Parathyroid adenoma (tissue), 2 donors: Measurements from ENCODE around the gene METTL9.
A peak's percentile ranks its signal among the peaks of the same experiment; 100 is the strongest.
"Not testable (repeated sequence)": the region's sequence is repeated elsewhere in the genome, so short reads cannot be mapped to it uniquely, and the experiment has no call there.

Experiments used
- H2AFZ ChIP-seq: fragments of 300-600 bp; sonication (generic); one replicate; pipeline ENCODE4 v1.7.0; 2017; ENCODE audit warnings: antibody characterized with exemption, mild to moderate bottlenecking
- H3K27ac ChIP-seq: fragments of 300-600 bp; sonication (generic); one replicate; pipeline ENCODE4 v1.7.0; 2017
- H3K27me3 ChIP-seq: fragments of 300-600 bp; sonication (generic); one replicate; pipeline ENCODE4 v1.7.0; 2017; ENCODE audit warnings: low read length; ENCODE audit not compliant: control insufficient read depth, insufficient read depth
- H3K36me3 ChIP-seq: fragments of 300-600 bp; sonication (generic); one replicate; pipeline ENCODE4 v1.7.0; 2017; ENCODE audit warnings: low read length; ENCODE audit not compliant: control insufficient read depth, insufficient read depth
- H3K4me1 ChIP-seq: fragments of 300-600 bp; sonication (generic); one replicate; pipeline ENCODE4 v1.7.0; 2017; ENCODE audit warnings: control low read depth
- H3K4me2 ChIP-seq: fragments of 300-600 bp; sonication (generic); one replicate; pipeline ENCODE4 v1.7.0; 2017; ENCODE audit warnings: low read length
- H3K4me3 ChIP-seq: fragments of 300-600 bp; sonication (generic); one replicate; pipeline ENCODE4 v1.7.0; 2017; ENCODE audit warnings: low read depth, low read length
- H3K79me2 ChIP-seq: fragments of 300-600 bp; sonication (generic); one replicate; pipeline ENCODE4 v1.7.0; 2017; ENCODE audit warnings: control low read depth
- H3K9ac ChIP-seq: fragments of 300-600 bp; sonication (generic); one replicate; pipeline ENCODE4 v1.7.0; 2017; ENCODE audit warnings: mild to moderate bottlenecking
- H3K9me3 ChIP-seq: fragments of 300-600 bp; sonication (generic); one replicate; pipeline ENCODE4 v1.7.0; 2017; ENCODE audit warnings: low read length; ENCODE audit not compliant: control insufficient read depth
- CTCF ChIP-seq: fragments of 300-600 bp; sonication (generic); IDR thresholded peaks from one replicate; pipeline ENCODE4 v1.7.0; 2017; ENCODE audit warnings: antibody characterized with exemption, mild to moderate bottlenecking
- donor health status: primary hyperparathyroidism.

Gene METTL9

GRCh38 chr16:21646091-21646490 lies 46.7 kb downstream of the METTL9 start:
- Histone ChIP-seq H3K4me2 (no peak overlapping the region), H3K27ac (peak overlapping the region; percentile 9), H3K27me3 (no peaks in the 10 kb centered on the region), H2AFZ (no peak overlapping the region), H3K4me3 (no peak overlapping the region), H3K4me1 (no peaks in the 10 kb centered on the region), H3K9ac (no peak overlapping the region), H3K79me2 (peaks cover 15% of the 10 kb centered on the region), H3K9me3 (no peaks in the 10 kb centered on the region), H3K36me3 (no peaks in the 10 kb centered on the region)
- TF ChIP-seq CTCF, result no peak

- H3K27me3 ChIP-seq, result no peaks in the 10 kb centered on the region
- peaks cover 18% of the 10 kb centered on the region for H3K79me2 ChIP-seq
- H3K27ac ChIP-seq, result no peak overlapping the region
- no peak overlapping the region for H3K9ac ChIP-seq
- no peak for TF ChIP-seq CTCF
- no peak overlapping the region for H3K4me2 ChIP-seq
- no peak overlapping the region for H2AFZ ChIP-seq
- no peaks in the 10 kb centered on the region for H3K4me1 ChIP-seq
- H3K4me3 ChIP-seq, result no peak overlapping the region
- no peaks in the 10 kb centered on the region for H3K9me3 ChIP-seq
- H3K36me3 ChIP-seq, result no peaks in the 10 kb centered on the region
Observed at GRCh38 chr16:21646721-21647561, 47.6 kb downstream of the METTL9 start.

- no peaks in the 10 kb centered on the region for H3K27me3 ChIP-seq
- no peak overlapping the region for H3K4me3 ChIP-seq
- no peak overlapping the region for H2AFZ ChIP-seq
- H3K9me3 ChIP-seq, result no peaks in the 10 kb centered on the region
- H3K79me2 ChIP-seq, result peaks cover 21% of the 10 kb centered on the region
- TF ChIP-seq CTCF, result no peak
- no peak overlapping the region for H3K4me2 ChIP-seq
- no peaks in the 10 kb centered on the region for H3K36me3 ChIP-seq
- H3K27ac ChIP-seq, result no peak overlapping the region
- no peak overlapping the region for H3K9ac ChIP-seq
- H3K4me1 ChIP-seq, result no peaks in the 10 kb centered on the region
Observed at GRCh38 chr16:21647562-21648164, 48.3 kb downstream of the METTL9 start.

GRCh38 chr16:21649826-21650406 lies 50.5 kb downstream of the METTL9 start:
- not testable (repeated sequence) for H3K9me3 ChIP-seq, H3K27me3 ChIP-seq, H3K9ac ChIP-seq, H3K4me2 ChIP-seq, H2AFZ ChIP-seq, H3K4me1 ChIP-seq, H3K27ac ChIP-seq, H3K4me3 ChIP-seq, H3K36me3 ChIP-seq
- H3K79me2 ChIP-seq, result peaks cover 19% of the 10 kb centered on the region

GRCh38 chr16:21650521-21650920 lies 51.1 kb downstream of the METTL9 start:
- Histone ChIP-seq H3K27ac (no peak overlapping the region), H3K9ac (no peak overlapping the region), H3K27me3 (no peaks in the 10 kb centered on the region), H3K9me3 (no peaks in the 10 kb centered on the region), H3K4me2 (no peak overlapping the region), H3K4me1 (no peaks in the 10 kb centered on the region), H3K4me3 (no peak overlapping the region), H3K36me3 (no peaks in the 10 kb centered on the region), H3K79me2 (peaks cover 19% of the 10 kb centered on the region), H2AFZ (no peak overlapping the region)
- no peak for TF ChIP-seq CTCF
